Activated CD8-positive, alpha-beta memory T cell treated with anti-CD3 and anti-CD28 coated beads, Interleukin-2, amount 50 U/mL, for 4 hours (primary cell): ENCODE data around the gene BLOC1S6.
"Not testable (repeated sequence)": the region's sequence is repeated elsewhere in the genome, so short reads cannot be mapped to it uniquely, and the experiment has no call there.

Experiments used
- DNase-seq: peaks from one replicate; pipeline ENCODE4 v3.0.0-alpha.2; 2020

The BLOC1S6 gene

DNA sequence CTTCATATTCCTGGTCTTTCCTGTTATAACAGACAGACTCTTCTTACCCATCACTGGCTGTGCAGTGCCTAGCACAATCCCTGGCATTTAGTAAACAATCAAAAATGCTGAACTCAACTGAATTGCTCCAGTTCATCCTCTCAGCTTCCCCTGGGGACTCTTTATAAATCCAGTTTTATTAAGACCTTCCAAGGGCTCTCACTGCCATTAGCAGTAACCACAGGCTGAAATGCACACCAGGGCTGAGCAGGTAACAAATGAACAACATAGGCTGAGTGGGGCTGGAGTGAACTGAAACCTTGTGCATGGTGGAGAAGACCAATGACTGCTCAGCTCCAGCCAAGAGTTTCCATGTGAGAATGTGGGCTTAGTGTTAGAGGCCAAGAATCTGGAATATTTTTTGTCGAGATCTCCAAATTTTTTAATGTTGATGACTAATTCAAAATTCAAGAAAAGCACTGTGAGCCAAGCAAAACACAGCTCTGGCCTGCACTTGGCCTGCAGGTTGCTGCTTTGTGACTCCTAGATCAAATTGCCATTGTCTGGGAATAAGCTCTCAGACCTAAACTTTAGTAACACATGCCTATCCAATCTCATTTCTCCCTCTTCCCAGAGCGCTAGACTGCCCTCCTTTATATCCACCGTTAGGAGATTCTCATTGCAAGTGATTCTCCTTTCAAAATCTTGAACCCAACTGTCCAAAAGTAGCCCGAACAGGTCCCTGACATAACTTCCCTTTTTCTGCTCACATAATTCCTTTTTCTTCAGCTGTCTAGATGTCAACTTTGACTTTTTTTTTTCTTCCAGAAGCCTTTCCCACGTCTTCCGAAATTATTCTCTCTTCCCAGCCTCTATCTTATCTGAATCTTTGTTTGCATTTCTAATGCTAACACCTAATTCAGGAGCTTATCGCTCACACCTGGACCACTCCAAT lies 55.1 kb downstream of the BLOC1S6 start:
- no peak for DNase-seq

DNA sequence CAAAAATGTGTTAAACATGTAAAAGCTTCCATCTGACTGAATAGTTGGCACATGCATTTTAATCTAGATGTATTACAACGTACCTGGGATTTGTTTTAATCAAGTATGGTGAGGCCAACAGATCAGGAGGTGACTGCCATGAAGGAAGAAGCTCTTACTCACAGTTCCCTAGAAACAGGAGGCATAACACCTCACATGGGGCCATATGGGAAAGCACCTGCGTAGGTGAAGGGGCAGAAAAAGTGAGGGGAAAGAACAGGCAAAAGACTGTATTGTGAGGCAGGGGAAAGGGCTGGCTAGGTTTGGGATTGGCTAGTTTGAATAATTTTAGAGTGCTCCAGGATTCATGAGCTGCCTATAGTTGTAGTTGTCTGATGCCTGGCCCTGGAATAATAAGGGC lies 57.3 kb downstream of the BLOC1S6 start:
- DNase-seq = no peak

DNA sequence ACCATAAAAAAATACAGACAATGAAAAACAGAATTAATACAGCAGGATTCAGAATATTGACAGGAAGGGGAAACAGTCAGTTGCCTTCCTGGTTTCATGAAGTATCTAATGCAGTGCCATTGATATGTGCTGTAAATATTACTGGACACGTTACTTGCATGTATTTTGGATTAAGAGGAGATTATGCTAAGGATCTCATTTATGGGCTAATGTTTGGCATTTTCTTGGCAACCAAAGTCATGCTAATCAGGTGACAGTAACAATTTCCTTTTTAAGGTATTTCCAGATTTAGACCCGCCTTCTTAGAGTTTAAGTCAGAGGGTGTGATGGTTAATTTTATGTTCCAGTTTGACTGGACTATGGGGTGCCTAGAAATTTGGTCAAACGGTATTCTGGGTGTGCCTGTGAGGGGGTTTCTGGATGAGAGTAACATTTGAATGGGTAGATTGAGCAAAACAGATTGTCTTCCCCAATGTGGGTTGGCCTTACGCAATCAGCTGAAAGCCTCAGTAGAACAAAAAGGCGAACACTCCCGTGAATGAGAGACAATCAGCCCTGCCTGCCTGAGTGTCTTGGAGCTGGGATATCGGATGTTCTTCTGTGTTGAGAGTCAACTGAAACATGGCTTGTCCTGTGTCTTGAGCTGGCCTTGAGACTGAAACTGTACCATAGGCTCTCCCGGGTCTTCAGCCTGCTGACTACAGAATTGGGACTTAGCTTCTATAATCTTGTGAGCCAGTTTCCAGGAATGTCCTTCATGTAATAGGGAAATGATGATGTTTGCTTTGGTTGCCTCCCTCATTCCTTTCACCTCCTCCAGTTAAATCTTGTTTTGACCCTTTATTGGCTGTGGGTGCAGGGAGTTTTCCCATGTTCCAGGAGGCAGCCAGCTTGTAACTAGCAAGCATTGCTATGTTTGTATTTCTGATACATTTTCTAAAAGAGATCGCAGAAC lies 58.1 kb downstream of the BLOC1S6 start:
- no peak for DNase-seq

DNA sequence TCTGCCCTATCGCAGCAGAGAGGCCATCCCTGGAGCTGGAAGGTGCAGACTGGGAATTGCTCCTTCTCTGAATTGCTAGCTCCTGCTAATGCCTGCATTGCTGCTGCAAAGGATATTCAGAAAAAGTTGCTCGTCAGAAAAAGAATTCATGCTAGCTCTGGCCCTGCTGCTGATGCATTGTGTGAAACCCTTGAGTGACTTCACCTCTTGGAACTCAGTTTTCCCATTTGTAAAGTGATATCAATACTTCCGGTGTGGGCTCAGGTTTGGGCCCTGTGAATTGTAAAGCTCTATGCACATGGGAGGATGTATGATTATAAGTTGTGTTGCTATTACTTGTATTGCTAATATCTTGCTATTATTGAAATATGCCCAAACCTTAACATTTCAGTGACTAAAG lies 59.0 kb downstream of the BLOC1S6 start:
- DNase-seq = no peak

DNA sequence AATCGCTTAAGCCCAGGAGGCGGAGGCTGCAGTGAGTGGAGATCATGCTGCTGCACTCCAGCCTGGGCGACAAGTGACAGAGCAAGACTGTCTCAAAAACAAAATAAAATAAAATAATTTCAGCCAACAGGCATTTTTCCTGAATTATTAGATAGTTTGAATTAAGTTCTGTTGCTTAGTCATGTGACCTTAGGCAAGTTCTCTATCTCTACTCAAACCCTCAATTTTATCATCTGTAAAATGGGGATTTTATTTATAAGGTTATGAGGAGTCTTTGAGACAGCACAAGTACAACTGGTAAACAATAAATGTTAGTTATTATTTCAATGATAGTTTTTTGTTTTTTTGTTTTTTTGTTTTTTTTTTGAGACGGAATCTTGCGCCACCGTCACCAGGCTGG lies 60.6 kb downstream of the BLOC1S6 start:
- no peak for DNase-seq

DNA sequence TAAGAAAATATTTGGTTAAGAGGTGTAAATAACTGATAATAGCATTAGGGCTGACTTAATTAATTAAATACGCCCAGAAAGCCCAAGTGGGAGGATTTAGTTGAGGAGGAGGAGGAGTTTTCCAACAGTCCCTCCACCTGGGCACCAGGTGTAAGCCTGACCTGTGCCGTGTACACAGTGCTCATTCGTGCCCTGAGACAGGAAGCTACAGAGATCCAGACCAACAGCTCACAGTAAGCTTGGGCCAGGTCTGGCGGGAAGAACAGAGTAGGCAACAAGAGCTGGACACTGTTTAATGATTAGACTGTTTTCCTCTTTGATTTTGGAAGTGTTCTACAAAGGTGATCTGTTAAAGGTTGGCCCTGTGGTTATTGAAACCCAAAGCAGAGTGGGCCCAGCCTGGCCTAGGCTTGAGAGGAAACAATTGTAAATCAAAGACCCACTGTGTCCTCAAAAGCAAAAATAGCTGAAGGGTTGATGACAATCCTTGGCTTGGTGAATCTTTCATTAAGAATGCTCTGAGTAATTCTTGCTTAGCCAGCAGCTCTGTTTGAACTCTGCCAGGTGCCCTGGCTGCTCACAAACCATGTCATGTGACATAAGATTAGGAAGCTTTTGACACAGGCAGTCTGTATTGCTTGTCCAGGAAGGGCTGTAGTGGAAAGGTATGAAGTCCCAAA lies 61.5 kb downstream of the BLOC1S6 start:
- DNase-seq = no peak

DNA sequence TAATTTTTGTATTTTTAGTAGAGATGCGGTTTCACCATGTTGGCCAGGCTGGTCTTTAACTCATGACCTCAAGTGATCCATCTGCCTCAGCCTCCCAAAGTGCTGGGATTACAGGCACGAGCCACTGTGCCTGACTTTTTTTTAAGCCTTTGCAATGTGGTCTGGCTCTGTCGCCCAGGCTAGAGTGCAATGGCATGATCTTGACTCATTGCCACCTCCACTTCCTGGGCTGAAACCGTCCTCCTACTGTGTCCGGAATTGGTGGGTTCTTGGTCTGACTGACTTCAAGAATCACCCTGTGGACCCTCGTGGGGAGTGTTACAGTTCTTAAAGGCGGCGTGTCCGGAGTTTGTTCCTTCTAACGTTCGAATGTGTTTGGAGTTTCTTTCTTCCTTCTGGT lies 62.8 kb downstream of the BLOC1S6 start:
- not testable (repeated sequence) for DNase-seq

DNA sequence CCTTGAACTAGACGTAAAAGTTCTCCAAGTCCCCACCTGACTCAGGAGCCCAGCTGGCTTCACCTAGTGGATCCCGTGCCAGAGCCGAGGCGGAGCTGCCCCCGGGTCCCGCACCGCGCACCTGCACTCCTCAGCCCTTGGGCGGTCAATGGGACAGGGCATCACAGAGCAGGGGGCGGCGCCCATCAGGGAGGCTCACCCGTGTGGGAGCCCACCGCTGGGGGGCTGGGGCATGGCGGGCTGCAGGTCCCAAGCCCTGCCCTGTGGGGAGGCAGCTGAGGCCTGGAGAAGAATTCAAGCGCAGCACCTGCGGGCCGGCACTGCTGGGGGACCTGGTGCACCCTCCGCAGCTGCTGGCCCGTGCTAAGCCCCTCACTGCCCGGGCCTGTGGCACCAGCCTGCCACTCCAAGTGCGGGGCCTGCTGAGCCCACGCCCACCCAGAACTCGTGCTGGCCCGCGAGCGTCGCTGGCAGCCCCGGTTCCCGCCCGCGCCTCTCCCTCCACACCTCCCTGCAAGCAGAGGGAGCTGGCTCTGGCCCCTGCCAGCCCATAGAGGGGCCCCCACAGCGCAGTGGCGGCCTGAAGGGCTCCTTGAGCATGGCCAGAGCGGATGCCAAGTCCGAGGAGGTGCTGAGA lies 63.8 kb downstream of the BLOC1S6 start:
- no peak for DNase-seq

DNA sequence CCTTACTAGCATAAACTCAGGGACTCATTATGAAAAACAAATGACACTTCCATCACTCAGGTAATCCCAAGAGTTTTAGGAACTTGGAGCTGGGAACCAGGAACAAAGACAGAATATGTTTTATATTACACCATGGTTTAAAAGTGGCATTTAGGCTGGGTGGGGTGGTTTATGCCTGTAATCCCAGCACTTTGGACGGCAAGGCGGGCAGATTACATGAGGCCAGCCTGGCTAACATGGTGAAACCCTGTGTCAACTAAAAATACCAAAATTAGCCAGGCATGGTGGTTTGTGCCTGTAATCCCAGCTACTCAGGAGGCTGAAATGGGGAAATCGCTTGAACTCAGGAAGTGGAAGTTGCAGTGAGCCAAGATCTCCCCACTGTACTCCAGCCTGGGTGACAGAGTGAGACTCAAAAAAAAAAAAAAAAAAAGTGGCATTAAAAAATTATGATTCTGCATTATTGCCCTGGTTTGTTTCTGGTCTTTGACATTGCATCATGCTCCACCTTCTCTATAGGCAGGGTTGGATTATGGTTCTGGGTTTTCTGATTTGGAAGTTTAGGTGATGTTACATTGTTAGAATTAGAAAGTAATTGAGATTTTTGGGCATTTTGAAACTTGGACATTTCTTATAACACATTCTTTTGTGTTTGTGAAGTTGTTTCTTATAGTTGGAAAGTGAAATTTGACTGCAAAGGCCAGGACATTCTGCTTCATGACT lies 66.7 kb downstream of the BLOC1S6 start:
- DNase-seq = no peak

DNA sequence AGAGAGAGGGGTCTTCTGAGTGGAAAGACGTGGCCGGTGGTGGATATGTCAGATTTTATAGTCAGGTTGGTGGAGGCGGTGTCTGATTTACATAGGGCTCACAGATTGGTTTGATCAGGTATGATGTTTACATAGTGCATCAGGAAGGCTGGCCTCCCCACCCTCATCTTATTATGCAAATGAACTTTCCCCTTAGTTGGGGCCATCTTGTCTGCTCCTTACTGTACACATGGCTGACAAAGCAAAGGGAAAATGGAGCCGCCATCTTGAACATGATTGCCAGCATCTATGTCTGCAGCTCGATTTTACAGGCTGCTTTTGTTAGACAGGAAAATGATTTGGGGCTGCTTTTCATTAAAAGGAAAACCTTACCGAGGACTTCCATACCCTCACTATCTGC lies 67.6 kb downstream of the BLOC1S6 start:
- no peak for DNase-seq

DNA sequence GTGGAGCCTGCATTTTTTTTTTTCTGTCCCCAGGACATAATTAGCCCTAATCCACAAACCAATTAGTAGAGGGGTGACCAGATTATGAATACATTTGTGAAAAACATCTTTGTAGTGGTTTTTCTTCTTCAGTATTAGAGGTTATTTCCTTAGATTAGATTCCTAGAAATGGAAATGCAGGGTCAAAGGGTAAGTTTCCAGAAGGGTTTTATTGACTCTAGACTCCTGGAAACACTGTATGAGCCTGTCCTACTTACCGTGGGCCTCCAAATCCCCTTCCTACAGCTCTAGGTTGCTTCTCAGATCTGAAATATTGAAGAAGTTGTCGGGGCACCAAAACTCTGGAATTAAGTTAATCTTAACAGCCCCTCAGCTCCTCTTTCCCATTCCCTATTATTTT lies 70.1 kb downstream of the BLOC1S6 start:
- no peak for DNase-seq

DNA sequence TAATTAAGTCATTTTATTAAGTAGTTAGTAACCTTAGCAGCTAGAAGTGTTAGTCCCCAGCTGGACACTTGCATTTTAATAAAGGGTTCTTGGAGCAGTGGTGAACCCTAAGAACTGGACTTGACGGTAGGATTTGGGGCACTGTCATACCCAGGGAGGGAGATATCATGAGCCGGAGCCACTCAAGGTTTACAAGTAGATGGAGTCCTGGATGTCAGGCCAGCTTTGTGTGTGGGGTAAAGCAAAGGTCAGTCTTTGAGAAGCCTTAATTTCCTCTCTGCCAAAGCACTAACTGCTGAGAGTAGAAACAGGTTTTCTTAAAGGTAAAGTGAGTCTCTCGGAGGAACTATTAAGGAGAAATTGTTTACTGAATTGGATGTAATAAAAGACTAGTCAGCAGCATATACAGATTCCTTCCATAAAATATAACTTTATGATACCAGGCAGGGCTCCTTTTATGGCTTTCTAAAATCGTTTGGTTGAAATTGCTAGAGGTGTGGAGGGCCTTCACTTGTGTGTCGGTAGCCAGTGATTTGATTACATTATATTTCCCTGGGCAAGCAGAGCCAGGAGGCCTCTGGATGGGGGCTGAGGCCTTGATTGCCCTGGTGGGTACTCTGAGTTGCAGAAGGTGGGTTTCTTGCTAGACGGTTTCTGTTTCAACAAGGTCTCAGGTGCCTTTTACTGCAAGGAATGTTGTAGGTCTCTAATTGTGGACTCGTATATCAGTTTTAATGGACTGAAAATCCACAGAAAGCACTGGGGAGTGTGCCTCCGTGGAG lies 70.8 kb downstream of the BLOC1S6 start:
- no peak for DNase-seq
